Measurements from ENCODE around the gene SUGCT. TPM values are rescaled to one million over a fixed set of nuclear protein-coding genes. Genes with fewer than 3 reads are reported as not detected.

SUGCT gene
- total and polyA plus RNA-seq, 9 of the 15 experiments (the other 6 are each of a cell fraction or from before 2014, with no cell fraction given): 0.58 to 2.5 (median 1.4) TPM

- Histone ChIP-seq H3K4me2 (ENCODE audit: insufficient read depth, low read length) (no peak overlapping the region), H3K27me3 (ENCODE audit: control insufficient read depth in 2 of 2, insufficient read depth in 2 of 2, low read length in 2 of 2) (no peaks in the 10 kb centered on the region), H2AFZ (ENCODE audit: low read depth, low read length) (no peak overlapping the region), H3K27ac (ENCODE audit: extremely low read depth, low read depth, low read length) (no peak overlapping the region), H3K9me1 (ENCODE audit: control insufficient read depth, insufficient read depth, low read length) (no peaks in the 10 kb centered on the region), H3K36me3 (ENCODE audit: control insufficient read depth, insufficient read depth, low read length) (no peaks in the 10 kb centered on the region), H3K9me3 (replicated peaks; ENCODE audit: control insufficient read depth, insufficient read depth, low read depth, low read length) (no peaks in the 10 kb centered on the region), H3K79me2 (ENCODE audit: control insufficient read depth, insufficient read depth, low read length) (no peaks in the 10 kb centered on the region), H3K4me3 (no peak overlapping the region), H4K20me1 (replicated peaks; ENCODE audit: control insufficient read depth, insufficient read depth, low read length) (no peaks in the 10 kb centered on the region), H3K4me1 (replicated peaks in 1 of 2; ENCODE audit: control insufficient read depth in 2 of 2, insufficient read depth in 2 of 2, low read length in 2 of 2) (no peaks in the 10 kb centered on the region), H3K9ac (ENCODE audit: insufficient read depth in 1 of 2, low read depth in 2 of 2, low read length in 2 of 2) (no peak overlapping the region)
- ChIA-PET CTCF (ENCODE audit: low intra/inter-chr PET ratio) (no interaction called here), POLR2A (no interaction called here)
- DNase-seq (ENCODE audit: extremely low read depth in 1 of 4, low spot score in 3 of 4) (no peak), FAIRE-seq (no peak), ATAC-seq (no peak)
- intact Hi-C loops (cut with micrococcal nuclease) (loop anchor here (2.0 to 10.0 kb wide), 5 partner anchors 95 to 1384 kb away; no protein-coding TSS in a partner anchor), in situ Hi-C loops (cut with MboI) (no loop called here)
- no TSS peak for BruUV-seq (replicated peaks)
- TF ChIP-seq NBN (IDR thresholded peaks at IDR 0.05; ENCODE audit: low read depth): no peak
- TF ChIP-seq SNAPC5 (CRISPR knock-in tag; IDR thresholded peaks at IDR 0.05): no peak
- no peak for TF ChIP-seq SUPT5H (IDR thresholded peaks at IDR 0.05)
These were observed 193.1 kb downstream of the SUGCT start for GRCh38 chr7:40327873-40328272.

- POLR2A ChIA-PET: no interaction called here
- CTCF ChIA-PET (ENCODE audit: low intra/inter-chr PET ratio): interaction anchor here (0.7 to 1.4 kb wide), 3 partner anchors 351 to 1367 kb away, joined by 3 read pairs; no protein-coding TSS in a partner anchor
- 62% methylated on average over 1 of the region's 1 CpG for WGBS (ENCODE audit: insufficient coverage, low coverage, missing lambda C conversion rate)
- no peaks in the 10 kb centered on the region for H3K9me3 ChIP-seq (replicated peaks; ENCODE audit: control insufficient read depth, insufficient read depth, low read depth, low read length)
- in situ Hi-C loops (cut with MboI) (no loop called here), intact Hi-C loops (cut with micrococcal nuclease) (loop anchor here (2.0 to 10.0 kb wide), 6 partner anchors 27 to 1383 kb away; no protein-coding TSS in a partner anchor)
- H3K9ac ChIP-seq (ENCODE audit: insufficient read depth in 1 of 2, low read depth in 2 of 2, low read length in 2 of 2): no peak overlapping the region
- no peak overlapping the region for H3K4me2 ChIP-seq (ENCODE audit: insufficient read depth, low read length)
- no peaks in the 10 kb centered on the region for H3K9me1 ChIP-seq (ENCODE audit: control insufficient read depth, insufficient read depth, low read length)
- DNase-seq (ENCODE audit: extremely low read depth in 1 of 4, low spot score in 3 of 4) (peak; percentile 32 to 59 (median 38)), ATAC-seq (peak; percentile 60; the same call in 2 of the 3 replicates), FAIRE-seq (peak; percentile 81)
- H4K20me1 ChIP-seq (replicated peaks; ENCODE audit: control insufficient read depth, insufficient read depth, low read length): no peaks in the 10 kb centered on the region
- H3K27ac ChIP-seq (ENCODE audit: extremely low read depth, low read depth, low read length): no peak overlapping the region
- no TSS peak for BruUV-seq (replicated peaks)
- no peak overlapping the region for H2AFZ ChIP-seq (ENCODE audit: low read depth, low read length)
- H3K79me2 ChIP-seq (ENCODE audit: control insufficient read depth, insufficient read depth, low read length): no peaks in the 10 kb centered on the region
- no peak overlapping the region for H3K4me3 ChIP-seq
- no peaks in the 10 kb centered on the region for H3K27me3 ChIP-seq (ENCODE audit: control insufficient read depth in 2 of 2, insufficient read depth in 2 of 2, low read length in 2 of 2)
- H3K4me1 ChIP-seq (replicated peaks in 1 of 2; ENCODE audit: control insufficient read depth in 2 of 2, insufficient read depth in 2 of 2, low read length in 2 of 2): no peaks in the 10 kb centered on the region
- no peaks in the 10 kb centered on the region for H3K36me3 ChIP-seq (ENCODE audit: control insufficient read depth, insufficient read depth, low read length)
- TF ChIP-seq ASH1L (IDR thresholded peaks at IDR 0.05; ENCODE audit: borderline replicate concordance, low read depth, partially characterized antibody): no peak
- peak; percentile 33 to 71 (median 63); a peak in 5 of 6 replicates for TF ChIP-seq CTCF (IDR thresholded peaks at IDR 0.05 in 2 of 3, conservative IDR thresholded peaks at IDR 0.05 in 1 of 3; ENCODE audit: insufficient read depth in 2 of 3, low read depth in 1 of 3, low read length in 3 of 3)
- no peak for TF ChIP-seq CEBPG (CRISPR knock-in tag; IDR thresholded peaks at IDR 0.05)
- TF ChIP-seq CEBPG (tag; conservative IDR thresholded peaks at IDR 0.05 in 1 of 2, IDR thresholded peaks at IDR 0.05 in 1 of 2): no peak
- TF ChIP-seq DEAF1 (CRISPR knock-in tag; IDR thresholded peaks at IDR 0.05): peak; percentile 57
- peak; percentile 82 to 88 for TF ChIP-seq RAD21 (CRISPR knock-in tag; conservative IDR thresholded peaks at IDR 0.05 in 1 of 2, IDR thresholded peaks at IDR 0.05 in 1 of 2)
- TF ChIP-seq SMC3 (conservative IDR thresholded peaks at IDR 0.05; ENCODE audit: insufficient read depth, low read depth, low read length): peak; percentile 48
- no peak for TF ChIP-seq TEAD1 (CRISPR knock-in tag; IDR thresholded peaks at IDR 0.05)
- no peak for TF ChIP-seq NFIX (CRISPR knock-in tag; IDR thresholded peaks at IDR 0.05; ENCODE audit: low read depth)
These were observed 194.9 kb downstream of the SUGCT start for GRCh38 chr7:40329601-40330153.

Data from K562 (cell line).